BLaER1 (cell line): ENCODE results near the gene WRNIP1.

ENCODE experiments used
- H3K27ac ChIP-seq: shearing (Covaris generic); formaldehyde crosslinking; 2 replicates; pipeline ENCODE4 v1.8.1; 2022
- H3K27me3 ChIP-seq: shearing (Covaris generic); formaldehyde crosslinking; 2 replicates; pipeline ENCODE4 v1.8.1; 2022
- H3K36me3 ChIP-seq: shearing (Covaris generic); formaldehyde crosslinking; 2 replicates; pipeline ENCODE4 v1.8.1; 2022
- H3K4me1 ChIP-seq: shearing (Covaris generic); formaldehyde crosslinking; 2 replicates; pipeline ENCODE4 v1.8.1; 2022
- H3K4me2 ChIP-seq: shearing (Covaris generic); formaldehyde crosslinking; 2 replicates; pipeline ENCODE4 v1.8.1; 2022
- H3K4me3 ChIP-seq: shearing (Covaris generic); formaldehyde crosslinking; 2 replicates; pipeline ENCODE4 v1.8.1; 2022
- H3K9ac ChIP-seq: shearing (Covaris generic); formaldehyde crosslinking; 2 replicates; pipeline ENCODE4 v1.8.1; 2022
- H3K9me3 ChIP-seq: shearing (Covaris generic); formaldehyde crosslinking; 2 replicates; pipeline ENCODE4 v1.8.1; 2022
- H4K20me1 ChIP-seq: shearing (Covaris generic); formaldehyde crosslinking; 2 replicates; pipeline ENCODE4 v1.8.1; 2022
- Cebpa-rat ChIP-seq: shearing (Covaris generic); IDR thresholded peaks from 2 replicates; pipeline ENCODE4 v1.8.1; 2022

Gene WRNIP1

DNA sequence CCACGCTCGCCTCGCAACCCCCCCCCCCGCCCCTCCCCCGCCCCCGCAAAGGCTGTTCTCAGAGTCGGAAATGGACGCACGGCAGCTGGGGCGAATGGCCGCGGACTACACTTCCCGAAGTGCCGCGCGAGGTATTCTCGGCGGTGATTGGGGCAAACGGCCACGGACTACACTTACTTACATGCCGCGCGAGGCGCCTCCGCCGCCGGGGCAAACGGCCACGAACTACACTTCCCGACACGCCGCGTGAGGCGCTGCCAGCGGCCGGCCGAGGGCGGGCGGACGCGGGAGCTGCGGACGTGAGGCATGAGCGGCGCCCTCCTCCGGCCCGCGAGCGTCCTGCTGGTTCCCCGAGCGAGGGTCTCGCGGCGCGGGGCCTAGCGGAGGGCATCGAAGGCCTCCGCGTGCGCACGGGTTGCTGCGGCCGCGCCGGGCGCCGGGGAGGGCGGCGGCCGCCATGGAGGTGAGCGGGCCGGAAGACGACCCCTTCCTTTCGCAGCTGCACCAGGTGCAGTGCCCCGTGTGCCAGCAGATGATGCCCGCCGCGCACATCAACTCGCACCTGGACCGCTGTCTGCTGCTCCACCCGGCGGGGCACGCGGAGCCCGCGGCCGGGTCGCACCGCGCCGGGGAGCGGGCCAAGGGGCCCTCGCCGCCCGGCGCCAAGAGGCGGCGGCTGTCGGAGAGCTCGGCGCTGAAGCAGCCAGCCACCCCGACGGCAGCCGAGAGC, at the start of gene WRNIP1:
WRNIP1 (plus strand) TSS at position 228 of the 730 bp plus-strand sequence; CDS start at position 458, 230 bp downstream.
- Histone ChIP-seq H3K9ac (peak within 1 kb of the TSS; percentile 93), H3K27me3 (no peaks in the 10 kb centered on the region), H3K4me3 (peak within 1 kb of the TSS; percentile 93), H3K4me1 (peaks cover 42% of the 10 kb centered on the region), H3K36me3 (peaks cover 11% of the 10 kb centered on the region), H3K4me2 (peak within 1 kb of the TSS; percentile 93), H3K27ac (peak within 1 kb of the TSS; percentile 96), H3K9me3 (peaks cover 13% of the 10 kb centered on the region), H4K20me1 (peaks cover 45% of the 10 kb centered on the region)
- no peak for TF ChIP-seq Cebpa-rat

DNA sequence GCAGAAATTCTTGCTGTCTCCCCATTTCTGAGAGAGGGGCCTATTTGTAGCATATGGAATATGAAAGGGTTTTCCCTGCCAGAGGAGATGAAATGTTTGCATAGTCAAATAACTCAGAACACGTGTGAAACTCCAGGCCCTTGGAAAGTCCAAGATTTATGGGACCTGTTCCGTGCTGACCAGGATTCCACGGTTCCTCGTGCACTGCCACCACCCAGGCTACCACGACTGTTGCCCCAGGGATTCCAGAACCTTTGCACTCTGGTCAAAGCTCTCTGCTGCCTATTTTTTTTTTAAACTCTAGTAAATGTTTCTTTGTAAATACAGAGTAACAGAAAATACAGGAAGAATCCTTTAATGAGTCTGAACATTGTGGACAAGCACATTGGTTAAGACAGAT, 49.5 kb upstream of the WRNIP1 start:
- Histone ChIP-seq H3K4me2 (no peak overlapping the region), H4K20me1 (no peaks in the 10 kb centered on the region), H3K36me3 (no peaks in the 10 kb centered on the region), H3K27ac (no peak overlapping the region), H3K9me3 (peaks cover 37% of the 10 kb centered on the region), H3K4me1 (peaks cover 9% of the 10 kb centered on the region), H3K4me3 (no peak overlapping the region), H3K27me3 (no peaks in the 10 kb centered on the region), H3K9ac (no peak overlapping the region)
- no peak for TF ChIP-seq Cebpa-rat

DNA sequence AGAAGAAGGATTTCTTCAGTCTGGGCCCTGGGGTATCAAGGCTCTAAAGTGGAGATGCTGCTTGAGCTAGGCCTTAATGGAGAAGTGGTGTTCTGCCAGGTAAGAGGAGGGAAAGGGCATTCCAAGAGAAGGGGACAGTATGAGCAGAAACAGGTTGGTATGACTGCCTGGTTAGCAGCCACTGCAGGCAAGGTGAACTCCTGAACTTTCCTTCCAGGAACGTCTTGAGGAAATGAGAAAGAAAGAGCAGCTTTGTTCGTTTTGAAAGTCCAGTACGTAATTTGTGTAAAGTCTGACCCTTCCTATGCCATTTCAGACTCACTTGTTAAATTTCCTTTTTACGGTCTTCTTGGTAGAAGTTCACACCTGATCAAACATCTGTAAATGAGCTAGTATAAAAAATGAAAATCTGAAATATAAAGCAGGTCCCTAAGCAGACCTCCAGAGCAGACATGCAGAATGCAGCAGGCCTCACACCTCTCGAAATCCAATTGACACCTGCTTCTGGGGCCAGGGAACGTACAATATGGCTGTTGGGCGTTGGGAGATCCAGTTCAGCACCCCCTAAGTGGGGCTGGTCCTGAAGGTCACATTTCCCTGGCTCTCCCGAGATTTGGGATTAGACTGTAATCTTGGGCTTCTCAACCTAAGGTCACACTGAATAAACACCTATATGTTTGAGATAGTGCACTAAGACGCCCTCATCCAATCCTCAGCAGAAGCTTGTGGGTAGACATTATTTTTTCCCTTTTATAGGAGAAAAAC, 48.1 kb upstream of the WRNIP1 start:
- H3K4me1 ChIP-seq = peaks cover 9% of the 10 kb centered on the region
- H3K27ac ChIP-seq = no peak overlapping the region
- no peaks in the 10 kb centered on the region for H3K36me3 ChIP-seq
- H4K20me1 ChIP-seq = no peaks in the 10 kb centered on the region
- H3K4me2 ChIP-seq = no peak overlapping the region
- H3K9me3 ChIP-seq = peaks cover 23% of the 10 kb centered on the region
- no peak for TF ChIP-seq Cebpa-rat
- no peak overlapping the region for H3K4me3 ChIP-seq
- H3K27me3 ChIP-seq = no peaks in the 10 kb centered on the region
- H3K9ac ChIP-seq = no peak overlapping the region

DNA sequence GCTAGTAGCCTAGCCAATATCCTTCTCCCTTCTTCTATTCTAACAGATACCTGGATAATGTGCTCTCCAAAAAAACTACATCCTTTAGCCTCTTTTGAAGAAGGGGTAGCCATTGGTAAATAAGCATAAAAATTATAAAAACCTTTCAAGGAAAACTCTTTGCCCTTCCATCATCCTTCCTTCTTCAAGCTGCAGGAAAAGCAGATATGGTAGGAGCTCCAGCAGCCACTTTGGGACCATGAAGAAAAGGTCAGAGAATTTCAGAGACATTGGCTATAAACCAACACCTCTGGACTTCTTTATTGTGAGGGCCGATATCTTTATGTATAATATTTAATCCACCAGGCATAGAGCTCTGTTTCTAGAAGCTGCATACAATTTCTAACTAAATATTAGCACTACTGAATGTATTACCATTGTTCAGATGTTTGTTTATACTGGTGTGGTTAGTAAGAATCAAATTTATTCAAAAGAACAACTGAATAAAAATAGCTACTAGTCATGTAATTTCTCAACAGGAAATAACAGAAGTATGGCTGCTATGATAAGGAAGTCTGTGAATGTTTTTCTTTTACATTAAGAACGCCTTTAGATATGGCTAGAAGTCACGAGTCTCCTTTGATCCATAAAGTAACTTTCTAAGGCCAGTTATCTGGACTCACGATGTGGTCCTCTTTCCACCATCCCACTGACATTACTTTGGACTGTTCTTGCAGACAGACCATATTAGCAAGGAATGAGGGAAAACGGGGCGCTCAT, 46.7 kb upstream of the WRNIP1 start:
- H3K36me3 ChIP-seq = no peaks in the 10 kb centered on the region
- H3K4me2 ChIP-seq = peak overlapping the region; percentile 12; the same call in 1 of the 2 replicates
- H3K9ac ChIP-seq = no peak overlapping the region
- no peak overlapping the region for H3K27ac ChIP-seq
- no peaks in the 10 kb centered on the region for H3K27me3 ChIP-seq
- H4K20me1 ChIP-seq = no peaks in the 10 kb centered on the region
- no peak for TF ChIP-seq Cebpa-rat
- H3K4me1 ChIP-seq = peaks cover 9% of the 10 kb centered on the region
- peaks cover 12% of the 10 kb centered on the region for H3K9me3 ChIP-seq
- H3K4me3 ChIP-seq = no peak overlapping the region

DNA sequence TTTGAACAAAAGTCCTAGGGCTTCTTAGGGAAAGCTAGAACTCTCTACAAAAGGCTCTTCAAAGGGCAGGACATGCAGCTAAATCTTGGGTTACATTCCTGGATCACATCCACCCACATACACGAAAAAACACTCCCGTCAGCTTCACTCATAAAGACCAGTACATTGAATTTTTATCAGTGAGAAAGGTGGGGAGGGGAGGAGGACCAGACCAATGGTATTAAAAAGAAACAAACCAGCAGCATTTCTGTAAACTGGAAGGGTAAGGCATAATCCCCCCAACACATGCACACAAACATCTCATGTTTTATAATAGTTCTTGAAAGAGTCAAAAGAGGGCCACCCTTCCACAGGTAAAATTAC, 46.1 kb upstream of the WRNIP1 start:
- Histone ChIP-seq H3K4me2 (peak overlapping the region; percentile 12; the same call in 1 of the 2 replicates), H3K27ac (no peak overlapping the region), H3K36me3 (no peaks in the 10 kb centered on the region), H4K20me1 (no peaks in the 10 kb centered on the region), H3K9me3 (peaks cover 12% of the 10 kb centered on the region), H3K4me3 (no peak overlapping the region), H3K9ac (no peak overlapping the region), H3K4me1 (peaks cover 9% of the 10 kb centered on the region), H3K27me3 (no peaks in the 10 kb centered on the region)
- TF ChIP-seq Cebpa-rat = no peak

DNA sequence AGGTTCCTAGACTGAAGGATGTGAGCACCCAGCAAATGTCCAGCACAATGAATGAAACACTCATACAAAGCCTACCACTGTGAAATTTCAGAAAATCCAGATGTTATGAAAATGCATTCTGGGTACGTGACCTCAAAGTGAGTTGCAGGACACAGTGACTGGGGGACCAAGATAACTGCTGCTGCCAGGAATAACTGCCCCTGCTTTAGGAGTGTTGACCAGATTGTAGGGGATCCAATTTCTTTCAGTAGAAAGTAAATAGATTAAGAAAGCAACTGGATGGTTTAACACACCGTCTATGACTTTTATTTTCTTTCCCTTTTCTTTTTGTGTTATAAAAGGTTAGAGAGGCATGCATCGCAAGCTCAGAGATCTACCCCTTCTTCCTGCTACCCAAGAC, 44.0 kb upstream of the WRNIP1 start:
- Histone ChIP-seq H3K27ac (no peak overlapping the region), H4K20me1 (no peaks in the 10 kb centered on the region), H3K4me3 (no peak overlapping the region), H3K36me3 (no peaks in the 10 kb centered on the region), H3K9me3 (peaks cover 12% of the 10 kb centered on the region), H3K4me1 (peaks cover 9% of the 10 kb centered on the region), H3K27me3 (no peaks in the 10 kb centered on the region), H3K4me2 (no peak overlapping the region), H3K9ac (no peak overlapping the region)
- no peak for TF ChIP-seq Cebpa-rat

DNA sequence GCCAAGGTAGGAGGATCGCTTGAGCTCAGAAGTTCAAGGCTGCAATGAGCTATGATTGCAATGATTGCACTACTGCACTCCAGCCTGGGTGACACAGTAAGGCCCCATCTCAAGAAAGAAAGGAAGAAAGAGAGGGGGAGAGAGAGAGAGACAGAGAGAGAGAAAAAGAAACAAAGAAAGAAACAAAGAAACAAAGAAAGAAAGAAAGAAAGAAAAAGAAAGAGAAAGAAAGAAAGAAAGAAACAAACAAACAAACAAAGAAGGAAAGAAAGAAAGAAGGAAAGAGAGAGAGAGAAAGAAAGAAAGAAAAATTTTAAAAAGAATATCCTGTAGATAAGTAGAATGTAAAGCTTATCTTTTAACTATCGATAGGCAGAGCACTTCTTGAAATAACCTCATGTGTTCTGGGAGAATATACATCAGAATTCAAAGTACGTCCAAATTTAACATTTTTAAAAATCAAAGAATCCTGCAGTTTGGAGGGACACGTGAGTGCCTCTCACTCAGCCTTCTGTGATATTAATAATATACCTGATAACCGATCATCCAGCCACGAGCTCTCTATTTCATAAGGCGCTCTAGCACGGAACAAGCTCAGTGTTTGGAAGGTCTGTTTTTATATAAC, 39.7 kb upstream of the WRNIP1 start:
- no peaks in the 10 kb centered on the region for H3K9me3 ChIP-seq
- H3K36me3 ChIP-seq = no peaks in the 10 kb centered on the region
- peaks cover 8% of the 10 kb centered on the region for H3K4me1 ChIP-seq
- no peak overlapping the region for H3K9ac ChIP-seq
- H3K4me2 ChIP-seq = no peak overlapping the region
- TF ChIP-seq Cebpa-rat = no peak
- H3K4me3 ChIP-seq = no peak overlapping the region
- no peaks in the 10 kb centered on the region for H4K20me1 ChIP-seq
- no peak overlapping the region for H3K27ac ChIP-seq
- H3K27me3 ChIP-seq = no peaks in the 10 kb centered on the region

DNA sequence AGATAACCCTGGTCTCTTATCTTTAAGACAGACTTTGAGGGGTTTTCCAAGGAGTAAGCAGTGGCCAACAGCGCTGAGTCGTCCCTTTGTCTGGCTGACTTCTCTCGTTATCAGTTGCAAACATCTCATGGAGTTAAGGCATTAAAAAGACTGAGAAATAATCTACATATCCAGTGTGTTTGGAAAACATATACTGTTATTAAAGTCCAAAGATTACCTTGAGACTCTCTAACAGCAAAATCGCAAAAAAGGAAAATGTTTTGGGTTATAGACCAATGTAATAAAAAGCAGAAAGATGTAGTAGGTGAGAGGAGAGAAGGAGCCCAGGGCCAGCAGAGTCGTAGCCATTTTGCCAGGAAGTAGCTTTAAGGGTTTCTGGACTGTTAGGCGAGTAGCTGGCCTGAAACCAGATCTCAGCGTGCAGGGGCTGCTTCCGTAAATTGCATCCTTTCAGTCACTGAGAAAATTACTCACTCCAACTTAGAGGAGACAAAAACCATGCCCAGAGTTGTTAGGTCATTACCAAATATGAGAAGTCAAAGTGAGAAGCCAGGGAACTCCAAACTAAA, 39.1 kb upstream of the WRNIP1 start:
- no peak for TF ChIP-seq Cebpa-rat
- no peaks in the 10 kb centered on the region for H3K9me3 ChIP-seq
- no peak overlapping the region for H3K4me3 ChIP-seq
- no peaks in the 10 kb centered on the region for H3K27me3 ChIP-seq
- no peak overlapping the region for H3K9ac ChIP-seq
- peaks cover 14% of the 10 kb centered on the region for H3K4me1 ChIP-seq
- H3K27ac ChIP-seq = no peak overlapping the region
- no peak overlapping the region for H3K4me2 ChIP-seq
- no peaks in the 10 kb centered on the region for H4K20me1 ChIP-seq
- no peaks in the 10 kb centered on the region for H3K36me3 ChIP-seq

DNA sequence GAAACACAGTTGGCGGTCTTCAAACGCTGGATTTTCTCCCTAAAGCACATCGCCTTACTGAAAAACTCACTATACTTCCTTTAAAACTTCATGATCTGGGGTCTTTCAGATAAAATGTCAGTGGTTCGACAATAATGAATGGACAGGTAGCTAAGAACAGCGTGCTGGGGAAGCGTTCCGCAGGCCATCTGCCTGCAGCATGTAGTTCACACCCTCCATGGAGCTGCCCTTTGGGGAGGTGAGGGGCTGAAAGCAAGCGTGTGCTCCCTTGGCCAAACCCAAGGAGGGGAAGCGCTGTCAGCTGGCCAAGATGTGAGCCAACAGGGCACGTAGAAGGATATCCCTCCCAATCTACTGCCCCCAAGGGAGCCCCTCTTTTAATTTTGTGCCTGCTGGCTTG, 35.3 kb upstream of the WRNIP1 start:
- TF ChIP-seq Cebpa-rat = no peak
- Histone ChIP-seq H3K27ac (no peak overlapping the region), H3K4me3 (no peak overlapping the region), H3K27me3 (no peaks in the 10 kb centered on the region), H3K9me3 (peaks cover 14% of the 10 kb centered on the region; the same call in 1 of the 2 replicates), H4K20me1 (no peaks in the 10 kb centered on the region), H3K36me3 (no peaks in the 10 kb centered on the region), H3K4me2 (peak overlapping the region; percentile 58), H3K4me1 (peaks cover 44% of the 10 kb centered on the region), H3K9ac (no peak overlapping the region)
